Tibial nerve (tissue), 4 donors: ENCODE results near the gene TBC1D24. TPM values are rescaled to one million over a fixed set of nuclear protein-coding genes. Genes with fewer than 3 reads are reported as not detected.
A peak's percentile ranks its signal among the peaks of the same experiment; 100 is the strongest.
"Not testable (repeated sequence)": the region's sequence is repeated elsewhere in the genome, so short reads cannot be mapped to it uniquely, and the experiment has no call there.

ENCODE experiments used
- DNase-seq, 2 donors: peaks; one replicate each; pipeline ENCODE4 v3.0.0-alpha.2; 2019; ENCODE audit warnings: low spot score in 2 of 2
- H3K27ac ChIP-seq, 4 donors: fragments of 200-600 bp; sonication (generic) in 3 of 4; one replicate each; pipeline ENCODE4 v1.5.1; 2017 to 2019; ENCODE audit warnings: mild to moderate bottlenecking in 1 of 4
- H3K27me3 ChIP-seq, 2 donors: fragments of 200-600 bp; sonication (generic) in 1 of 2; one replicate each; pipeline versions ENCODE4 v1.5.1 to v1.6.0; 2017 to 2019
- H3K36me3 ChIP-seq, 3 donors: fragments of 200-600 bp; sonication (generic); one replicate each; pipeline ENCODE4 v1.5.1; 2018 to 2019
- H3K4me1 ChIP-seq, 4 donors: fragments of 200-600 bp; sonication (generic) in 3 of 4; one replicate each; pipeline ENCODE4 v1.5.1; 2017 to 2019
- H3K4me3 ChIP-seq, 4 donors: fragments of 200-600 bp; sonication (generic) in 3 of 4; one replicate each; pipeline ENCODE4 v1.5.1; 2017 to 2019; ENCODE audit warnings: mild to moderate bottlenecking in 1 of 4, moderate library complexity in 1 of 4
- H3K9me3 ChIP-seq, 4 donors: fragments of 200-600 bp; sonication (generic) in 3 of 4; one replicate each; pipeline ENCODE4 v1.5.1; 2017 to 2019
- CTCF ChIP-seq, 5 experiments: fragments of 200-600 bp in 3 of 5; fragments of 450-650 bp in 2 of 5; sonication (generic) in 3 of 5; IDR thresholded peaks; one replicate each; pipeline ENCODE4 v1.5.1; 2016 to 2019; ENCODE audit warnings: antibody characterized with exemption in 5 of 5, mild to moderate bottlenecking in 3 of 5, moderate library complexity in 2 of 5
- EP300 ChIP-seq, 2 donors: sonication (generic); formaldehyde crosslinking; IDR thresholded peaks; one replicate each; pipeline ENCODE4 v1.6.1; 2017; ENCODE audit warnings: antibody characterized with exemption in 2 of 2, mild to moderate bottlenecking in 1 of 2
- POLR2A ChIP-seq, 2 donors: fragments of 450-650 bp; IDR thresholded peaks; one replicate each; pipeline ENCODE4 v1.6.1; 2017; ENCODE audit warnings: antibody characterized with exemption in 2 of 2, mild to moderate bottlenecking in 2 of 2, moderate library complexity in 2 of 2
- WGBS, 2 donors: methylation state at CpG; one replicate each; pipeline ENCODE4 v1.1.5; 2018; 5-methylcytosine and 5-hydroxymethylcytosine counted together
- total RNA-seq, 4 donors: library from RNA; depleted of rRNA; stranded (reverse); fragments of >200 nt; gene quantifications; one replicate each; pipeline ENCODE4 v1.1.0, GENCODE V29; 2016

Gene TBC1D24
- total RNA-seq, 4 donors from 2014 or later: 12.0 to 18.3 (median 16.3) TPM

- H3K4me1 ChIP-seq: peaks cover 0 to 51% (median 39%) of the 10 kb centered on the region in 4 donors
- H3K36me3 ChIP-seq: no peaks in the 10 kb centered on the region
- no peaks in the 10 kb centered on the region for H3K9me3 ChIP-seq
- TF ChIP-seq CTCF (IDR thresholded peaks at IDR 0.05): no peak
- peak in 1 of 2 donors; percentile 13 for TF ChIP-seq EP300 (IDR thresholded peaks at IDR 0.05)
- WGBS, 2 donors: 47 to 55% methylated on average over 9 of the region's 9 CpGs
- no peak overlapping the region for H3K4me3 ChIP-seq
- no peaks in the 10 kb centered on the region for H3K27me3 ChIP-seq
- H3K27ac ChIP-seq: peak overlapping the region in 3 of 4 donors; percentile 50 to 89 (median 88)
- DNase-seq: no peak
Observed at GRCh38 chr16:2535625-2536013, 60.7 kb downstream of the TBC1D24 start.

GRCh38 chr16:2537451-2538379 is 62.8 kb downstream of the TBC1D24 start, which contains the start of gene PDPK1:
Gene PDPK1 (plus strand): TSS chr16:2538021. CDS start chr16:2538113, 92 bp downstream.
- TF ChIP-seq EP300 (IDR thresholded peaks at IDR 0.05): peak in 1 of 2 donors; percentile 66
- peak; percentile 11 to 37 for TF ChIP-seq POLR2A (IDR thresholded peaks at IDR 0.05)
- no peak for TF ChIP-seq CTCF (IDR thresholded peaks at IDR 0.05)
- peak; percentile 80 to 85 for DNase-seq
- peaks cover 0 to 50% (median 38%) of the 10 kb centered on the region in 4 donors for H3K4me1 ChIP-seq

GRCh38 chr16:2539192-2539844 is 64.4 kb downstream of the TBC1D24 start:
- DNase-seq, H3K36me3 ChIP-seq, H3K27ac ChIP-seq, H3K27me3 ChIP-seq, H3K9me3 ChIP-seq: not testable (repeated sequence)
- 85 to 87% methylated on average over 24 of the region's 24 CpGs for WGBS, 2 donors
- Histone ChIP-seq H3K4me3 (peak overlapping the region in 2 of 4 donors; percentile 41 to 61), H3K4me1 (peaks cover 0 to 55% (median 38%) of the 10 kb centered on the region in 4 donors)

More at GRCh38 chr16:2537451-2538379, 62.8 kb downstream of the TBC1D24 start, which contains the start of gene PDPK1:
- H3K36me3 ChIP-seq: no peaks in the 10 kb centered on the region
- peak within 1 kb of the TSS; percentile 59 to 89 (median 86) for H3K27ac ChIP-seq
- peak within 1 kb of the TSS; percentile 50 to 63 (median 62) for H3K4me3 ChIP-seq
- 0 to 3% methylated on average over 10 to 78 of the region's 126 CpGs for WGBS, 2 donors
- H3K9me3 ChIP-seq: no peaks in the 10 kb centered on the region
- no peaks in the 10 kb centered on the region for H3K27me3 ChIP-seq

GRCh38 chr16:2539845-2540458 is 65.0 kb downstream of the TBC1D24 start:
- not testable (repeated sequence) for DNase-seq, H3K9me3 ChIP-seq, H3K27me3 ChIP-seq, H3K36me3 ChIP-seq, H3K4me3 ChIP-seq, H3K27ac ChIP-seq
- peaks cover 0 to 55% (median 38%) of the 10 kb centered on the region in 4 donors for H3K4me1 ChIP-seq
- 46 to 61% methylated on average over 10 to 14 of the region's 14 CpGs for WGBS, 2 donors
- peak in 3 of 5 experiments; percentile 27 to 33 (median 30) for TF ChIP-seq CTCF (IDR thresholded peaks at IDR 0.05)

- H3K4me1 ChIP-seq: peaks cover 0 to 56% (median 35%) of the 10 kb centered on the region in 4 donors
- not testable (repeated sequence) for H3K36me3 ChIP-seq, H3K27ac ChIP-seq, H3K27me3 ChIP-seq, H3K9me3 ChIP-seq, DNase-seq, H3K4me3 ChIP-seq
- 54 to 58% methylated on average over 3 to 4 of the region's 4 CpGs for WGBS, 2 donors
Observed at GRCh38 chr16:2540912-2541311, 66.0 kb downstream of the TBC1D24 start.

GRCh38 chr16:2541409-2541808 is 66.5 kb downstream of the TBC1D24 start:
- not testable (repeated sequence) for H3K27me3 ChIP-seq, H3K36me3 ChIP-seq, DNase-seq, H3K4me3 ChIP-seq, H3K27ac ChIP-seq, H3K9me3 ChIP-seq
- WGBS, 2 donors: 54 to 59% methylated on average over 4 of the region's 6 CpGs
- peaks cover 0 to 55% (median 30%) of the 10 kb centered on the region in 4 donors for H3K4me1 ChIP-seq

- not testable (repeated sequence) for H3K4me3 ChIP-seq, H3K36me3 ChIP-seq, H3K27me3 ChIP-seq, H3K9me3 ChIP-seq, H3K27ac ChIP-seq, DNase-seq
- peaks cover 0 to 46% (median 21%) of the 10 kb centered on the region in 4 donors for H3K4me1 ChIP-seq
- 87 to 89% methylated on average over 14 of the region's 14 CpGs for WGBS, 2 donors
Observed at GRCh38 chr16:2543771-2544170, 68.8 kb downstream of the TBC1D24 start.

GRCh38 chr16:2550283-2550878 is 75.5 kb downstream of the TBC1D24 start:
- not testable (repeated sequence) for H3K9me3 ChIP-seq, H3K27me3 ChIP-seq, H3K27ac ChIP-seq, H3K4me3 ChIP-seq, DNase-seq, H3K36me3 ChIP-seq
- H3K4me1 ChIP-seq: peaks cover 0 to 17% (median 0%) of the 10 kb centered on the region in 4 donors
- WGBS, 2 donors: 67% methylated on average over 1 of the region's 14 CpGs

- not testable (repeated sequence) for H3K36me3 ChIP-seq, H3K9me3 ChIP-seq, H3K27ac ChIP-seq, DNase-seq, H3K27me3 ChIP-seq, H3K4me1 ChIP-seq, H3K4me3 ChIP-seq
- 61 to 67% methylated on average over 12 to 17 of the region's 17 CpGs for WGBS, 2 donors
Observed at GRCh38 chr16:2551420-2551889, 76.5 kb downstream of the TBC1D24 start.
